Measurements from ENCODE around the gene DNM1. TPM values are rescaled to one million over a fixed set of nuclear protein-coding genes. Genes with fewer than 3 reads are reported as not detected.
A peak's percentile ranks its signal among the peaks of the same experiment; 100 is the strongest.

DNM1 gene
- total RNA-seq, 1 donor from 2014 or later = 2.4 TPM

DNA sequence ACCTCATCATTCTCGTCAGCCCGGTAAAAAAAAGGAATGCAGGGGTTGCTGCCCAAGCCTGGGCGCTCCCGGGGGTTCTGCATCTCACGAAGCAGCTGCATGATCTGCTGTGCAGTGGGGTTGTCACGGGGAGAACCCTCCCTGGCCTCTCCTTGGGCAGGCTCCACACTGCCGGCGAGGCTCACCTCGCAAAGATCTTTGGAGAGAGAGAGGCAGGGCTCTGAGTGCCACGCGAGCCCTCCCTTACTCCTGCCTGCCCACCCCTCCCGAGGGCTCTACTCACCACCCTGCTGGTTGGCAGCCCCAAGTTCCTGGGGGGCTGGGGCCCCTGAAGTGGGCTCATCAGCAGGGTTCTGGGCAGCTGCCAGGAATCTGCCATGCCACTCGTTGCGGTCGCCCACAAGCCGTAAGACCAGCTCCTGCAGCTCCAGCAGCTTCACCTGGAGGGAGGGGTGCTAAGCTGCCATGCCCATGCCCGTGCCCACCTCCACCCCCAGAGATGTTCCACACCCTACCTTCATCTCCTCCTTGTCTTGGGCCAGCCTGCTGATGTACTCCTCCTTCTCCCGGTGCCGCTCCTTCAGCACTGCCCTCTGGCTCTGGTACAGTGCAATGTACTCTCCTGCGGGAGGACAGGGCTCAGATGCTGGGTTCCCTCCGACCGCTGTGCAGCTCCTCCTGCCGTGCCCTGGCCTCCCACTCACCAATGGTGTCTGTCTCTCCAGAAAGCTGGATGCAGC lies 54.1 kb downstream of the DNM1 start:
- Mint-ChIP-seq H3K4me3 (ENCODE audit: low read depth) (no peak overlapping the region), H3K36me3 (ENCODE audit: low read depth) (peaks cover 17% of the 10 kb centered on the region), H3K4me1 (ENCODE audit: low read depth) (no peaks in the 10 kb centered on the region), H3K27me3 (ENCODE audit: low read depth) (peaks cover 1% of the 10 kb centered on the region), H3K27ac (no peak overlapping the region), H3K9me3 (no peaks in the 10 kb centered on the region)
- DNase-seq (ENCODE audit: low spot score) = no peak
- intact Hi-C loops (cut with micrococcal nuclease) = no loop called here

DNA sequence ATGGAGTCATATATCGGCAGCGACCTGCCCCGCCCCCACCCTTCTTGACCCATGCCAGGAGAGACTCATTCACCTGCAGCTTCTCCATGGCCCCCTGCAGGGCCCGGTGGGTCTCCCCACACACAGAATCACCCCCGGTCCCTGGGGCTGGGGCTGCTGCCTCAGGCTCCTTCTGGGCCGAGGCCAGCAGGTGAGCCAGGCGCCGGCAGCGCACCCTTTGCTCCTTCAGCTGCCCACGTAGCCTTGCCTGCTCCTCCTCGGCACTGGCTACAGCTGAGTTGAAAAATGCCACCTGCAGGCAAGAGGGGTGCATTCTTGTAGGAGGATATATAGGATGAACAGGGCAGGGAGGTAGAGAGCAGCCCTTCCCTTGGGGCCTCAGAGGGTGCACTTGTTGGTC lies 54.7 kb downstream of the DNM1 start:
- no peaks in the 10 kb centered on the region for H3K9me3 Mint-ChIP-seq
- H3K36me3 Mint-ChIP-seq (ENCODE audit: low read depth) = peaks cover 21% of the 10 kb centered on the region
- H3K4me3 Mint-ChIP-seq (ENCODE audit: low read depth) = no peak overlapping the region
- H3K27me3 Mint-ChIP-seq (ENCODE audit: low read depth) = no peaks in the 10 kb centered on the region
- H3K4me1 Mint-ChIP-seq (ENCODE audit: low read depth) = no peaks in the 10 kb centered on the region
- no peak overlapping the region for H3K27ac Mint-ChIP-seq
- DNase-seq (ENCODE audit: low spot score) = no peak
- intact Hi-C loops (cut with micrococcal nuclease) = no loop called here

DNA sequence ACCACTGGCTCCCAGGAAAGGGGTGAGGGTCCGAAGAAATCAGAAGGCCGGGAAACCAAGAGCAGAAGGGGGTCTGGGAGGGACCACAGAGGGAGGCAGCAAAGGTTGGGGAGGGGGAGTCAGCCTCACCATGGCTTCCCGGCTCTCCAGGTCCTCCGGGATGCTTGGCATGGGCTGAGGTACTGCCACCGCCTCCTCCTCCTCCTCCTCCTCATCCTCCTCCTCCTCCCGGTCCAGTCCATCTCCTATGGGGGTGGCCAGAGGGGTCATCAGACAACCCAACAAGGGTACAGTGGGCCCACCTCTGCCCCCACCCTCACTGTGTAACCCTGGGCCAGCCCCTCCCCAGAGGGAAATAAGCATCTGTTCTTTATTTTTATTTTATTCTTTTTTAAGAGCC lies 55.1 kb downstream of the DNM1 start:
- intact Hi-C loops (cut with micrococcal nuclease) = no loop called here
- no peak for DNase-seq (ENCODE audit: low spot score)

DNA sequence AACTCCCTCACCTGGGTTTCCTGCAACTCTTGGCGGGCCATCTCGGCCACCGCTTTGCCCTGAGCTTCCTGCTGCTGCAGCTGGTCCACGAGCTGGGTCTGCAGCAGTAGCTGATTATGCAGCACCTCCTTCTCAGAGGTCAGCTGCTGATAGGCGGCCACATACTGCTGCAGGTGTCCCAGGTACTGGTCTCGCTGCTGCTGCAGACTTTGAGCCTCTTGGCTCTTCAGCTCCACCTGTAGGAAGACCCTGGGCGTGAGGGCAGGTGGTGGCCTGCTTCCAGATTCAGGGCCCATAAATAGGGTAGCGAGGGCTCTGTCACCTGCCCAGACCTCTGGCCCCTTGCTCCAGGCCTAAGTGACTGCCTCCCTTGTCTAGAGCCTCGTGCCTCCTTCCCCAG lies 56.0 kb downstream of the DNM1 start:
- H3K4me3 Mint-ChIP-seq (ENCODE audit: low read depth) = no peak overlapping the region
- H3K9me3 Mint-ChIP-seq = no peaks in the 10 kb centered on the region
- intact Hi-C loops (cut with micrococcal nuclease) = no loop called here
- no peaks in the 10 kb centered on the region for H3K4me1 Mint-ChIP-seq (ENCODE audit: low read depth)
- peaks cover 21% of the 10 kb centered on the region for H3K36me3 Mint-ChIP-seq (ENCODE audit: low read depth)
- H3K27me3 Mint-ChIP-seq (ENCODE audit: low read depth) = no peaks in the 10 kb centered on the region
- DNase-seq (ENCODE audit: low spot score) = no peak
- H3K27ac Mint-ChIP-seq = no peak overlapping the region

More for the DNA sequence above, 55.1 kb downstream of the DNM1 start:
- Mint-ChIP-seq H3K9me3 (no peaks in the 10 kb centered on the region), H3K27ac (no peak overlapping the region), H3K27me3 (ENCODE audit: low read depth) (no peaks in the 10 kb centered on the region), H3K4me1 (ENCODE audit: low read depth) (no peaks in the 10 kb centered on the region), H3K4me3 (ENCODE audit: low read depth) (no peak overlapping the region), H3K36me3 (ENCODE audit: low read depth) (peaks cover 21% of the 10 kb centered on the region)

DNA sequence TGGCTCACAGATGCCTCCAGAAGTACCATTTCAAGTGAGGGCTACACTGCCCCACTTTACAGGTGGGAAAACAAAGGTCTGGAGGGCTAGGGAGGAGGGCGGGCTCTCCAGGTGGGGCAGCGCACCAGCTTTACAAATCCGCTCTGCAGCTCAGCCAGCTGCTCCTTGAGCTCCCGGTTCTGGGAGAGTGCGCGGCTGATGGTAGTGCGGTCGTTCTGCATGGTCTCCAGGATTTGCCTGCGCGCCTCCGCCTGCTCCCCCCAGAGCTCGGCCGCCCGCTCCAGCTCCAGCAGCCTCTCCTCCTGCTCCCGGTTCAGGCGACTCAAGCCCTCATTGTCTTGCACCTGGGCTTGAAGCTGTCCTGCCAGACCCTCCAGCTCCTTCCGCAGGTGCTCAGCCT lies 57.2 kb downstream of the DNM1 start:
- Mint-ChIP-seq H3K27me3 (ENCODE audit: low read depth) (no peaks in the 10 kb centered on the region), H3K4me1 (ENCODE audit: low read depth) (no peaks in the 10 kb centered on the region), H3K36me3 (ENCODE audit: low read depth) (peaks cover 21% of the 10 kb centered on the region), H3K27ac (no peak overlapping the region), H3K9me3 (no peaks in the 10 kb centered on the region), H3K4me3 (ENCODE audit: low read depth) (no peak overlapping the region)
- intact Hi-C loops (cut with micrococcal nuclease) = no loop called here
- DNase-seq (ENCODE audit: low spot score) = no peak

DNA sequence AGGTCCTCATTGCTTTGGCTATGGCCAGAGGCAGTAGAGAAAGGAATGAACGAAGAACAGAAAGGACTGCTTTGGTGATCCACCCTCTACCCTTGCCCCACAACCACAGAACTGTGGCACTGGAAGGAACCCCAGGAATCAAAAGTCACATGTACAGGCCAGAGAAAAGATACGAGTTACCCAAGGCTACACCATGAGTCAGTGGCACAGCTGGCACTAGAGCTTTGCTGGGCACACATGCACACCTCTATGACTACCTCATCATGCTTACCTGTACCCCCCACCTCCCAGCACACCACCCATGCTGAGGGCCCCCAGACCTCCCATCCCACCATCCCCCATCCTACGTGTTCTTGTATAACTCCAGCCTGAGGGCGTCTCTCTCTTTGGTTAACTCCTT lies 59.5 kb downstream of the DNM1 start:
- intact Hi-C loops (cut with micrococcal nuclease) = no loop called here
- no peak for DNase-seq (ENCODE audit: low spot score)
- peaks cover 21% of the 10 kb centered on the region for H3K36me3 Mint-ChIP-seq (ENCODE audit: low read depth)

DNA sequence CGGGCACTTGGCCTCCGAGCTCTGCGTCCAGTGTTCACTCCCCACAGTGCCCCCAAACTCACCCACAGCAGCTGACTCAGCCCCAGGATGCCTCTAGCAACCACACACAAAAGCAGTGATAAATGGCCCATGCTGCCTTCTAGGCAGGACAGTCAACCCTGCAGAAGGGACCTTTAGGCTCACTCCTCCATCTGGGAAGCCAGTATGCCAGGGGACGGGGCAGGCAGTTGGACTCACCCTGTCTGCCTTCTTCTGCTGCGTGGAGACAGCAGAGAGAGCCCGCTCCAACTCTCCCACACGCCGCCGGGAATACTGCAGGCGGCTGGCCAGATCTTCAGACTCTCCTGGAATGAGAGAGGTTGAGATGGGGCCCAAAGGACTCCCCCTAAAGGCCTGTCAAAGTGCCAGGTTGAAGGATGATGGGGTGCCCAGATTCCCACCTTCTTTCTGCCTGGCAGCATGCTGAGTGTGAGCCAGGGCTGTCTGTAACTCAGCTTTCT lies 62.2 kb downstream of the DNM1 start:
- DNase-seq (ENCODE audit: low spot score) = no peak
- Mint-ChIP-seq H3K4me3 (ENCODE audit: low read depth) (no peak overlapping the region), H3K27ac (no peak overlapping the region), H3K9me3 (no peaks in the 10 kb centered on the region), H3K36me3 (ENCODE audit: low read depth) (peaks cover 23% of the 10 kb centered on the region), H3K27me3 (ENCODE audit: low read depth) (no peaks in the 10 kb centered on the region), H3K4me1 (ENCODE audit: low read depth) (no peaks in the 10 kb centered on the region)
- intact Hi-C loops (cut with micrococcal nuclease) = no loop called here

More for the DNA sequence above, 59.5 kb downstream of the DNM1 start:
- Mint-ChIP-seq H3K27me3 (ENCODE audit: low read depth) (no peaks in the 10 kb centered on the region), H3K4me1 (ENCODE audit: low read depth) (no peaks in the 10 kb centered on the region), H3K4me3 (ENCODE audit: low read depth) (no peak overlapping the region), H3K27ac (no peak overlapping the region), H3K9me3 (no peaks in the 10 kb centered on the region)

DNA sequence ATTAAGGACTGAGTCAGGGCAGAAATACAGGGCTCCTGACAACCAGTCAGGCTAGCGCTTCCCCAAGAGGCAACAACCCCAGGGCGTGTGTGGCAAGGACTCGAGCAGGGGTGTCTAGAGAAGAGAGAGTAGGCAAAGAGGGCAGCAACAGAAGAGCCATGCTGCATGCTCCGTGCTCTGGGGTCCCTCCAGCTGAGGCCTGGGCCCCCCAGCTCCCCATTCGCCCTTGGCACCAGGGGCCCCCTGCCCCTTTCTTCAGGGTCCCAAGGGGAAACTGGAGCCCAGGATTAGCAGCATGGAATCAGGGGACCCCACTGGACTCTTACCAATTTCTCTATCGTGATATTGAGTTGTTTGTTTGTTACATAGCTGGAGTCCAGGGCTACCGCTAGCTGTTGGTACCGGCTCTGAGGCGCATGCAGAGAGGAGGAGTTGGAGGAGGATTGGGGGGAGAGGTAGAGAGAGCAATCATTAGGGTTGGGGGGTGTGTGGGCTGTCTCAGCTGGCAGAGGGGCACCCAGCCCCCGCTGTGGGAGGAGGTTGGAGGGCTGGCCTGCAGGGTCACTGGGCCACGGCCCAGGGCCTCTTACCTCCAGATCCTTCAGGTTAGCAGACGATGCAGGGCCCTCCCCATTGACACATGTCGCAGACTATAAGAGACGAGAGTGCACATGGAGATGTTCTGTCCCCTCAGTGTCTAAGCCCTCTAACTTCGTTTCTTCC lies 63.9 kb downstream of the DNM1 start:
- H3K4me1 Mint-ChIP-seq (ENCODE audit: low read depth) = peaks cover 2% of the 10 kb centered on the region
- DNase-seq (ENCODE audit: low spot score) = no peak
- peaks cover 26% of the 10 kb centered on the region for H3K36me3 Mint-ChIP-seq (ENCODE audit: low read depth)
- H3K9me3 Mint-ChIP-seq = no peaks in the 10 kb centered on the region
- no peak overlapping the region for H3K27ac Mint-ChIP-seq
- no peaks in the 10 kb centered on the region for H3K27me3 Mint-ChIP-seq (ENCODE audit: low read depth)
- H3K4me3 Mint-ChIP-seq (ENCODE audit: low read depth) = no peak overlapping the region
- intact Hi-C loops (cut with micrococcal nuclease) = no loop called here

DNA sequence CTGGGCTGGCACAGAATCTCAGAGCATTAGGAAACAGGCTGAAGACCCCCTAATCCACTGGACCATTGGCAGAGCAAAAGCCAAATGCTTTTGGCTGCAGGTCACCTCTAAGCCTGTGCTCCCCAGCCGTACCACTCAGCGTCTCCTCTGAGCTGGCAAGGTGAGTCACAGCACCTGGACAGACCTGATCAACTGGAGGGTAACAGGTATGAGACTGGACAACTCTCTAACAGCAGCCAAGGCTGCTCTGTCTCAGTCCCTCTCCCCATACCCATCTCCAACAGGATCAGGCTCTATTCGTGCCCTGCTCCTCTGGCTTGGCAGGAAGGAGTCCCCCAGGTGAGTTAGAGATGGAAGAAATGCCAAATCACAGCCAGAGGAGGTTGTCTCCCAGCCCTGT lies 67.9 kb downstream of the DNM1 start:
- intact Hi-C loops (cut with micrococcal nuclease) = no loop called here
- Mint-ChIP-seq H3K4me3 (ENCODE audit: low read depth) (no peak overlapping the region), H3K36me3 (ENCODE audit: low read depth) (peaks cover 36% of the 10 kb centered on the region), H3K4me1 (ENCODE audit: low read depth) (peaks cover 20% of the 10 kb centered on the region), H3K27ac (no peak overlapping the region), H3K27me3 (ENCODE audit: low read depth) (no peaks in the 10 kb centered on the region), H3K9me3 (no peaks in the 10 kb centered on the region)
- no peak for DNase-seq (ENCODE audit: low spot score)

DNA sequence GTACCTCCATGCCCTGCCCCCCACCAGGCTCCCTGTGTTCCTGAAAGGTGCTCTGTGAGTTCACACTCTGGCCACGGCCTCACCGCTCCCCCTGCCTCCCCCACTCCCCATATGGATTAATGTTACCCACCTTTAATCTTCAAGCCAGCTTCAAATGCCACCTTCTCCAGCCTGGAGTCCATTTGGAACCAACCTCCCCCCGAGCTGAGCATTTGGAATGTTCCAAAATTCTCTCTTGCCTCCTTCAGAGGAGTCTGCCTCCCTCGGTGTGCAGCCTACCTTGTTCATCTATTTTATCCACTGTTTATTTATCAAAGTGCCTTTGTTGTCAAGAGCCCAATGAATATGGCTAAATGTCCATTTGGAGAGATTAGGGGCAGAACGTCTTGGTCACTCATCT lies 68.3 kb downstream of the DNM1 start:
- no peak overlapping the region for H3K27ac Mint-ChIP-seq
- H3K4me1 Mint-ChIP-seq (ENCODE audit: low read depth) = peaks cover 24% of the 10 kb centered on the region
- no peak overlapping the region for H3K4me3 Mint-ChIP-seq (ENCODE audit: low read depth)
- H3K36me3 Mint-ChIP-seq (ENCODE audit: low read depth) = peaks cover 36% of the 10 kb centered on the region
- DNase-seq (ENCODE audit: low spot score) = no peak
- no peaks in the 10 kb centered on the region for H3K27me3 Mint-ChIP-seq (ENCODE audit: low read depth)
- no peaks in the 10 kb centered on the region for H3K9me3 Mint-ChIP-seq
- intact Hi-C loops (cut with micrococcal nuclease) = no loop called here

DNA sequence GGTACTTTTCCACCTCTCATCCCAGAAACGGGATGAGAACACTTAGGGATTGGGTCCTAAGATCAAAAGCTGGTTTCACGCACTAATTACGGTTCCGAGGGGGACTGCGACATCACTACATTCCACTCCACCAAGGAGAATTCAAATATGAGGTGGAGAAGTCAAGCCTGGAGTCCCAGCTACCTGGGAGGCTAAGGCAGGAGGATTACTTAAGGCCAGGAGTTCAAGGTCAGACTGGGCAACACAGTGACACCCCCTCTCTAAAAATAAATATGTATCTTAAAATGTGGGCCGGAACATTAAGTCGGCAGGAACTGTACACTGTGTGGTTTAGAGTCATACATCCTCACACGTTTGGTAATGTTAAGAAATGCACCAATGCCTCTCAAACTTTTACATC lies 71.1 kb downstream of the DNM1 start:
- no peaks in the 10 kb centered on the region for H3K9me3 Mint-ChIP-seq
- DNase-seq (ENCODE audit: low spot score) = no peak
- no peaks in the 10 kb centered on the region for H3K27me3 Mint-ChIP-seq (ENCODE audit: low read depth)
- no peak overlapping the region for H3K27ac Mint-ChIP-seq
- H3K4me1 Mint-ChIP-seq (ENCODE audit: low read depth) = peaks cover 34% of the 10 kb centered on the region
- H3K4me3 Mint-ChIP-seq (ENCODE audit: low read depth) = peak overlapping the region; percentile 97
- H3K36me3 Mint-ChIP-seq (ENCODE audit: low read depth) = peaks cover 27% of the 10 kb centered on the region
- intact Hi-C loops (cut with micrococcal nuclease) = no loop called here

DNA sequence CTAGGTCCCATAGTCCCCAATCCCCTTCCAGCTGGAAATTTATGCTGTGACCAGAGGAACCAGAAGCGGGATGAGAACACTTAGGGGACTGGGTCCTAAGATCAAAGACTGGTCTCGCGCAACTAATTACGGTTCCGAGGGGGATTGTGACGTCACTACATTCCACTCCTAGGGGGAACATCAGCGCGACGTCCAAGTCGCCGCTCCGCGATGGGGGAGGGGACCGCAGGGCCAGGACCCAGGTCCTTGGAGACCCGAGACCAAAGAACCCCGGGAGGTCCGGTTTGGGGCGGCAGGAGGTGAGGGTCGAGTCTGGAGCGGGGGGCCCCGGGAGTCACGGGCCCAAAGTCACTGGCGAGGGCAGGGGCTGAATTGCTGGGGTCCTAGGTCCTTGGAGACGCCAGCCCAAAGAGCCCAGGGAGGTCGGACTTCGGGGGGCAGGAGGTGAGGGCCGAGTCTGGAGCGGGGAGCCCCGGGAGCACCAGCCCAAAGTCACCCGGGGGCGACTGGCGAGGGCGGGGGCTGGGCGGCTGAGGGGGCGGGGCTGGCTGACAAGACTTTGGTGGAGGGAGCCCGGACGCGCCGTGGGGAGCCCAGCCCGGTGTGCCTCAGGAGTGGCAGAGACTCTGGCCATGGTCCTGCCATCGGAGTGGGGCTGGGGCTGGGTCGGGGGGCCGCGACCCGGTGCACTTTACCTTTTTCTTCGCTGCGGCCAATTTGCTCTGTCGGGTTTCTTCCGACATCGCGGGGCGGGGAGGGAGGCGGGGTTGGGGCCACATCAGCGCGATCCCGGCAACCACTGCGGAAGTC lies 72.2 kb downstream of the DNM1 start, which contains the start of gene GOLGA2:
Gene GOLGA2, minus strand, starts transcription at position 810 of the 810 bp plus-strand sequence. Its CDS starts 31 bp downstream, at position 779.
- H3K27me3 Mint-ChIP-seq (ENCODE audit: low read depth) = no peaks in the 10 kb centered on the region
- peak within 1 kb of the TSS; percentile 97 for H3K4me3 Mint-ChIP-seq (ENCODE audit: low read depth)
- H3K9me3 Mint-ChIP-seq = no peaks in the 10 kb centered on the region
- intact Hi-C loops (cut with micrococcal nuclease) = loop anchor here (1.0 to 5.0 kb wide), 4 partner anchors 25 to 148 kb away; partner anchors contain the start of genes CIZ1, PTGES2 and SLC27A4
- H3K27ac Mint-ChIP-seq = peak within 1 kb of the TSS; percentile 89
- DNase-seq (ENCODE audit: low spot score) = no peak
- peaks cover 40% of the 10 kb centered on the region for H3K4me1 Mint-ChIP-seq (ENCODE audit: low read depth)
- peaks cover 27% of the 10 kb centered on the region for H3K36me3 Mint-ChIP-seq (ENCODE audit: low read depth)

Data from activated T-helper 2 cell treated with anti-CD3 and anti-CD28 coated beads, Interferon-gamma antibody, Interleukin-2, Interleukin-4, amounts not matched to agents 10 μg/mL and 5 μg/mL and 100 μg/mL, durations not matched to agents 14 hours and 24 hours and 36 hours (primary cell).